A673 (cell line): ENCODE measurements around the gene ZBTB32.

Experiments
- EZH2 ChIP-seq: fragments of 200-600 bp; sonication (generic); IDR thresholded peaks from 2 replicates; pipeline ENCODE4 v1.6.1; 2017; ENCODE audit warnings: borderline replicate concordance, low read depth, mild to moderate bottlenecking, mixed read lengths, antibody characterized with exemption, low read length; ENCODE audit not compliant: poor library complexity, severe bottlenecking
- TF ChIP-seq, protein P1 (sequence below): fragments of 300-800, 200-600 bp; sonication (generic); conservative IDR thresholded peaks from 2 replicates; pipeline ENCODE4 v1.5.1; 2017; ENCODE audit warnings: low read depth, mild to moderate bottlenecking, antibody characterized with exemption, low read length, moderate library complexity, mixed read lengths

DNA sequence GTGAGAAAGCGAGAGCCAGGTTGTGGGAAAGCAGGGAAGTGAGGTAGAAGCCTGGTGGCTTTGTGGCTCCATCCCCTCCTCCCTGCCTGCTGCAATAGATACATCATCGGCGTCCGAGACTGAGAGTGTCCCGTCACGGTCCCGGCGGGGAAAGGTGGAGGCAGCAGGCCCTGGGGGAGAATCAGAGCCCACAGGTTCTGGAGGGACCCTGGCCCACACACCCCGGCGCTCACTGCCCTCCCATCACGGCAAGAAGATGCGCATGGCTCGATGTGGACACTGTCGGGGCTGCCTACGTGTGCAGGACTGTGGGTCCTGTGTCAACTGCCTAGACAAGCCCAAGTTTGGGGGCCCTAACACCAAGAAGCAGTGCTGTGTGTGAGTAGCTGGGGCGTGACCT is 18.5 kb downstream of the ZBTB32 start:
- TF ChIP-seq, protein P1, sequence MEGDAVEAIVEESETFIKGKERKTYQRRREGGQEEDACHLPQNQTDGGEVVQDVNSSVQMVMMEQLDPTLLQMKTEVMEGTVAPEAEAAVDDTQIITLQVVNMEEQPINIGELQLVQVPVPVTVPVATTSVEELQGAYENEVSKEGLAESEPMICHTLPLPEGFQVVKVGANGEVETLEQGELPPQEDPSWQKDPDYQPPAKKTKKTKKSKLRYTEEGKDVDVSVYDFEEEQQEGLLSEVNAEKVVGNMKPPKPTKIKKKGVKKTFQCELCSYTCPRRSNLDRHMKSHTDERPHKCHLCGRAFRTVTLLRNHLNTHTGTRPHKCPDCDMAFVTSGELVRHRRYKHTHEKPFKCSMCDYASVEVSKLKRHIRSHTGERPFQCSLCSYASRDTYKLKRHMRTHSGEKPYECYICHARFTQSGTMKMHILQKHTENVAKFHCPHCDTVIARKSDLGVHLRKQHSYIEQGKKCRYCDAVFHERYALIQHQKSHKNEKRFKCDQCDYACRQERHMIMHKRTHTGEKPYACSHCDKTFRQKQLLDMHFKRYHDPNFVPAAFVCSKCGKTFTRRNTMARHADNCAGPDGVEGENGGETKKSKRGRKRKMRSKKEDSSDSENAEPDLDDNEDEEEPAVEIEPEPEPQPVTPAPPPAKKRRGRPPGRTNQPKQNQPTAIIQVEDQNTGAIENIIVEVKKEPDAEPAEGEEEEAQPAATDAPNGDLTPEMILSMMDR: no peak
- TF ChIP-seq EZH2: no peak
